Activated CD4-positive, alpha-beta T cell treated with anti-CD3 and anti-CD28 coated beads, Interleukin-2, amount 10 ng/mL, durations not matched to agents 24 days and 14 days (primary cell): ENCODE data around the gene FUCA1. TPM values are rescaled to one million over a fixed set of nuclear protein-coding genes. Genes with fewer than 3 reads are reported as not detected.
A peak's percentile ranks its signal among the peaks of the same experiment; 100 is the strongest.
"Not testable (repeated sequence)": the region's sequence is repeated elsewhere in the genome, so short reads cannot be mapped to it uniquely, and the experiment has no call there.

ENCODE experiments used
- DNase-seq: peaks from one replicate; pipeline ENCODE4 v3.0.0; 2022
- H3K27ac Mint-ChIP-seq: one replicate; pipeline ENCODE4 v1.8.0; 2022; ENCODE audit warnings: mild to moderate bottlenecking, mixed read lengths
- H3K27me3 Mint-ChIP-seq: one replicate; pipeline ENCODE4 v1.8.0; 2022; ENCODE audit warnings: mixed read lengths
- H3K36me3 Mint-ChIP-seq: one replicate; pipeline ENCODE4 v1.8.0; 2022; ENCODE audit warnings: low read depth, mild to moderate bottlenecking, mixed read lengths
- H3K4me1 Mint-ChIP-seq: one replicate; pipeline ENCODE4 v1.8.0; 2021; ENCODE audit warnings: mixed read lengths
- H3K4me3 Mint-ChIP-seq: one replicate; pipeline ENCODE4 v1.8.0; 2022; ENCODE audit warnings: mild to moderate bottlenecking, moderate library complexity, mixed read lengths
- H3K9me3 Mint-ChIP-seq: one replicate; pipeline ENCODE4 v1.8.0; 2021; ENCODE audit warnings: mixed read lengths
- intact Hi-C: fragments of 100-400 bp; cut with micrococcal nuclease; formaldehyde crosslinking; loops from one replicate; pipeline ENCODE4 v1.15.1; 2023
- total RNA-seq: library from RNA; stranded (reverse); gene quantifications from 2 replicates; pipeline ENCODE4 v1.2.3, GENCODE V29; 2022

Gene FUCA1
- total RNA-seq, 1 donor from 2014 or later: 3.5 TPM

DNA sequence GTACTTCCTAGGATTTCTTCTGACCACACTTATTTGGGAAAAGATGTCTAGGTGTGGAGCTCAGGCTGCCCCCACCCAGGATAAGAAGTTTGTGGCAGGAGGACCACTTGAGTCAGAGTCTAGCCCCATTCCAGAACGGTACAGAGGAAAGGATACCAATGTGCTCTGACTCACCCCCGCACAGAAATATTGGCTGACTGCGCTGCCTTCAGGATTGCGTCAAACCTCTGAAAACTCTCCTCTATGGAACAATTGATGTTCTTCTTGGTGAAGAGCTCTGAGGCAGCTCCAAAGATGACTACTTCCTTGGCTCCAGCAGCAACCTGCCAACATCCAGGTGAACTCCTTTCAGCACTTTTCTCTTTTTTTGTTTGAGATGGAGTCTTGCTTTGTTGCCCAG lies 54.1 kb downstream of the FUCA1 start:
- intact Hi-C loops: no loop called here
- H3K4me3 Mint-ChIP-seq: no peak overlapping the region
- no peaks in the 10 kb centered on the region for H3K27me3 Mint-ChIP-seq
- peaks cover 19% of the 10 kb centered on the region for H3K36me3 Mint-ChIP-seq
- peaks cover 6% of the 10 kb centered on the region for H3K4me1 Mint-ChIP-seq
- H3K9me3 Mint-ChIP-seq: no peaks in the 10 kb centered on the region
- no peak overlapping the region for H3K27ac Mint-ChIP-seq
- DNase-seq: no peak

DNA sequence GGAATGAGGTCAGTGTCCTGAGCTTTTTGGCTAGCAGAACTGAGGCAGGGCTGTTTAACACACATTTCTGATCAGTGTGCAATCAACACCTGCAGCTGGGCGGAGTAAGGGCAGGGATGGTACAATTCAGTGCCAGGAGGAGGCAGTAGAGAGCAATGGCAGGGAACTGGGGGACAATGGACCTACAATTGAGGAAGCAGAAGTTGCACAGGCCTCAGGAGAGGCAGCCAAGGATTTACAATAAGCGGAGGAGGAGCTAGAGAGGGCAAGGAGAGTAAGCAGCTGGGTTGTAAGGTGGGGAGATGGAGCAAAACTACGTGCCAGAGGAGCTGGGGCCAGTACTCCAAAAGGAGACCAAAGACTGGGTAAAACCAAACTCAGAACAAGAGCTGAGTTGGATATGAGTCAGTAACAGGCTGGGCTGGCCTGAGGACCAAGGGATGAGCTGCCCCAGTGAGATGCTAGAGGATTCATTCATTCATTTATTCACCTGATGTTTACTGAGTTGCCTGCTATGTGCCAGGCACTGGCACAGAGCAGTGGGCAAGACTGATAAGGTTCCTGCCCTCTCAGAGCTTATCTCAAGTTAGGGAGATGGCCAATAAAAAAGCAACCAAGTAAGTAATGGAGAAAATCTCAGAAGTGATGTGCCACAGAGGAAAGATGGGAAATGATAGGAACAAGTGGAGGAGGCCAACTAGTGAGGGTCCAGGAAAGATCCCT lies 57.1 kb downstream of the FUCA1 start:
- intact Hi-C loops: loop anchor here (2.0 kb wide), 1 partner anchor 106 kb away; no protein-coding TSS in a partner anchor
- H3K36me3 Mint-ChIP-seq: peaks cover 10% of the 10 kb centered on the region
- peaks cover 8% of the 10 kb centered on the region for H3K4me1 Mint-ChIP-seq
- no peak overlapping the region for H3K4me3 Mint-ChIP-seq
- no peaks in the 10 kb centered on the region for H3K9me3 Mint-ChIP-seq
- no peaks in the 10 kb centered on the region for H3K27me3 Mint-ChIP-seq
- no peak overlapping the region for H3K27ac Mint-ChIP-seq
- peak; percentile 88 for DNase-seq

DNA sequence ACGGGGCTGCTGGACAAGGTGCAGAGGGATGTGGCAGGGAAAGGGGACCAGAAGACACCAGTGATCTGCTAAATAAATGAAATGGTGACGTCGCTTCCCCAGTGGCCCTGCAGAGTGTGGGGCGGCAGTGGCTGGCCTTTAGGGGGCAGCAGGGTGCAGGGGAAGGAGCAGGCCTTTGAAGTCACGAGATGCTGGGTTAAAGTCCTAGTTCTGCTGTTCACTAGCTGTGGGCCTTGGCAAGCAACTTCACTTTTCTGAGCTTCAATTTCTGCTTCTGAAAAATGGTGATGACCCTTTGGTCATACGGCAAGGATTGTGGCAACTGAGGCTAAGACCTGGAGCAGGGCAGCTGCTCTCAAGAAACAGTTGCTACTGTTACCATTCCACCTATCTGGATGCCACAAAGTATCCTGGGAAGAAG lies 58.3 kb downstream of the FUCA1 start:
- intact Hi-C loops: loop anchor here (1.0 to 2.0 kb wide), 2 partner anchors 59 to 107 kb away; partner anchors contain the start of gene FUCA1
- H3K4me1 Mint-ChIP-seq: peaks cover 13% of the 10 kb centered on the region
- no peak overlapping the region for H3K27ac Mint-ChIP-seq

GRCh38 chr1:23807453-23807852 lies 60.6 kb downstream of the FUCA1 start:
- no peaks in the 10 kb centered on the region for H3K27me3 Mint-ChIP-seq
- intact Hi-C loops: no loop called here
- H3K4me1 Mint-ChIP-seq: peaks cover 13% of the 10 kb centered on the region
- no peak overlapping the region for H3K4me3 Mint-ChIP-seq
- H3K27ac Mint-ChIP-seq: no peak overlapping the region
- no peak for DNase-seq
- no peaks in the 10 kb centered on the region for H3K9me3 Mint-ChIP-seq
- H3K36me3 Mint-ChIP-seq: peaks cover 23% of the 10 kb centered on the region

More for the DNA sequence above, 58.3 kb downstream of the FUCA1 start:
- peak; percentile 94 for DNase-seq
- no peak overlapping the region for H3K4me3 Mint-ChIP-seq
- H3K27me3 Mint-ChIP-seq: no peaks in the 10 kb centered on the region
- peaks cover 16% of the 10 kb centered on the region for H3K36me3 Mint-ChIP-seq
- H3K9me3 Mint-ChIP-seq: no peaks in the 10 kb centered on the region

DNA sequence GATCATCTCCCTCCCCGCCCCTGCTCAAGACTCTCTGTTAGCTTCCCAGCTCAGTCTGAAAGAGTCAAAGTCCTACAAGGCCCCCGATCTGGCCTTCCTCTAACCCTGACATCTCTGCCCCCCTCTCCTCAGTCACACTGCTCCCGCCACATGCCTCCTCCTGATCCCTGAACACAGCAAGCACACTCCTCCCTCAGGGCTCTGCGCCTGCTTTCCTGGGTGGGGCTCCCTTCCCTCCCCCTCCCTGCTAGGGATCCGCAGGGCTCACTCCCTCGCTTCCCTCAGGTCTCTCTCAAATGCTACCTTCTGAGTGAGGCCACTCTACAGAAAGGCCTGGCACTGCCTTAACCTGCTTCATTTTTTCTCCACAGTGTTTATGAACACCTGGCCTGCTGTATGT lies 61.8 kb downstream of the FUCA1 start:
- intact Hi-C loops: no loop called here
- Mint-ChIP-seq H3K4me1 (peaks cover 15% of the 10 kb centered on the region), H3K36me3 (peaks cover 20% of the 10 kb centered on the region)

GRCh38 chr1:23805025-23805424 lies 63.1 kb downstream of the FUCA1 start:
- intact Hi-C loops: no loop called here
- no peak overlapping the region for H3K4me3 Mint-ChIP-seq
- no peak for DNase-seq
- no peaks in the 10 kb centered on the region for H3K27me3 Mint-ChIP-seq
- peaks cover 18% of the 10 kb centered on the region for H3K36me3 Mint-ChIP-seq
- H3K9me3 Mint-ChIP-seq: no peaks in the 10 kb centered on the region
- H3K4me1 Mint-ChIP-seq: peaks cover 14% of the 10 kb centered on the region
- no peak overlapping the region for H3K27ac Mint-ChIP-seq

More for the DNA sequence above, 61.8 kb downstream of the FUCA1 start:
- DNase-seq: no peak
- no peak overlapping the region for H3K4me3 Mint-ChIP-seq
- H3K9me3 Mint-ChIP-seq: no peaks in the 10 kb centered on the region
- no peaks in the 10 kb centered on the region for H3K27me3 Mint-ChIP-seq
- no peak overlapping the region for H3K27ac Mint-ChIP-seq

DNA sequence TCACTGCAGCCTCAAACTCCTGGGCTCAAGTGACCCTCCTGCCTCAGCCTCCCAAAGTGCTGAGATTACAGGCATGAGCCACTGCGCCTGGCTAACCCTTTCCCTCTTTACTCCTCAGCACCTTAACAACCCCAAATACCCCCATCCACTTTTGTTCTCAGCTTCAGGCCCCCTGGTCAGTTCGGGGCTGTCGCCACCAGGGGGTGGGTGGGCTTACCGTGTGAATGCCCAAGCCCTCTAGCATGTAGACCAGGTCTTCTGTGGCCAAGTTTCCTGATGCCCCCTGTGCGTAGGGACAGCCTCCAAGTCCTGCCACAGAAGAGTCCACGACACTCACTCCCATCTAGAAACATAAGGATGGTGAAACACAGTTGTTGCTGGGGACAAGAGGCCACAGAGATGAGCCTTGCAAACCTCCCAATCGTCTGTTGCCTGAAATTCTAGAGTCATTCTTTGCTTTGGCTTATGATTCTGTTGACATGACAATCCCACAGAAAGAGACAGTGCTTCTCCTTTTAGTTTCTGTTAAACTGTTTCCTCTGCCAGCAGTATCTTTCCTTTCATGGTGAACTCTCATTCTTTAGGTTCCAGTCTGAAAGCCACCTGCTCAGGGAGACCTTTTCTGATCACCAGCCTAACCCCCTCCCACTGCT lies 63.8 kb downstream of the FUCA1 start:
- Mint-ChIP-seq H3K4me1 (peaks cover 14% of the 10 kb centered on the region), H3K4me3 (no peak overlapping the region), H3K9me3 (no peaks in the 10 kb centered on the region), H3K27me3 (no peaks in the 10 kb centered on the region), H3K27ac (peak overlapping the region; percentile 36), H3K36me3 (peaks cover 18% of the 10 kb centered on the region)
- intact Hi-C loops: no loop called here
- no peak for DNase-seq

DNA sequence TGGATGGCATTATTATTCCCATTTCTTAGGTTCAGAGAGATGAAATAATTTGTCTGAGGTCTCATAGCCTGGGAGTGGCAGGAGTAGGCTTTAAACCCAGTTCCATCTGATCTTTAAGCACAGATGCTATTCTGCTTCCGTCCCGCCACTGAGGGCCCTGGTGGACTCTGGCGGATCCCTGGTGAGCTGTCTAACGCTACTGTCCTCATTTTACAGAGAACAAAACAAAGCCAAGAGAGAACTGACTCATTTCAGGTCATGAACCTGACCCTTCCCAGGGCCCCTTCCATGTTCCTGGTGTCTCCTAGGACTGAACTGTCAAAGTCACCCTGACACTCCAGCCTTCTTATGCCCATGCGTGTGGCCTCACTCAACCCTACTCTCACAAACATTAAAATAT lies 64.4 kb downstream of the FUCA1 start:
- no peak overlapping the region for H3K4me3 Mint-ChIP-seq
- H3K36me3 Mint-ChIP-seq: peaks cover 20% of the 10 kb centered on the region
- intact Hi-C loops: no loop called here

DNA sequence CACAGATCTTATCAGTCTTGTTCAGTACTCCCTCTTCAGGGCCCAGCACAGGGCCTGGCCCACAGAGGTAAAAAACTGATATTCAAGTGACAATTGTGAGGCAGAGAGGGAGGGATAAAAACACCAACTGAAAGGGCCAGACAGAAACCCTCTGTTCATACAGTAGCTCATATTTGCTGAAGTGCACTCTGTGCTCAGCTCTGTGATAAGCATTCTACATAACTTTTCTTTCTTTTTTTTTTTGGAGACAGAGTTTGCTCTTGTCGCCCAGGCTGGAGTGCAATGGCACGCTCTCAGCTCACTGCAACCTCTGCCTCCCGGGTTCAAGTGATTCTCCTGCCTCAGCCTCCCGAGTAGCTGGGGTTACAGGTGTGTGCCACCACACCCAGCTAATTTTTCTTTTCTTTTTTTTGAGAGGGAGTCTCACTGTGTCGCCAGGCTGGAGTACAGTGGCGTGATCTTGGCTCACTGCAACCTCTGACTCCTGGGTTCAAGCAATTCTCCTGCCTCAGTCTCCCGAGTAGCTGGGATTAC lies 65.2 kb downstream of the FUCA1 start:
- H3K27ac Mint-ChIP-seq: not testable (repeated sequence)

More for the DNA sequence above, 64.4 kb downstream of the FUCA1 start:
- Mint-ChIP-seq H3K27ac (no peak overlapping the region), H3K9me3 (no peaks in the 10 kb centered on the region), H3K4me1 (peaks cover 18% of the 10 kb centered on the region), H3K27me3 (no peaks in the 10 kb centered on the region)
- DNase-seq: no peak

GRCh38 chr1:23801876-23802275 lies 66.2 kb downstream of the FUCA1 start:
- no peaks in the 10 kb centered on the region for H3K27me3 Mint-ChIP-seq
- H3K36me3 Mint-ChIP-seq: peaks cover 30% of the 10 kb centered on the region
- DNase-seq: no peak
- H3K27ac Mint-ChIP-seq: peak overlapping the region; percentile 29
- peaks cover 19% of the 10 kb centered on the region for H3K4me1 Mint-ChIP-seq
- intact Hi-C loops: no loop called here
- H3K9me3 Mint-ChIP-seq: no peaks in the 10 kb centered on the region
- H3K4me3 Mint-ChIP-seq: peak overlapping the region; percentile 54

More for the DNA sequence above, 65.2 kb downstream of the FUCA1 start:
- H3K27me3 Mint-ChIP-seq, DNase-seq, H3K9me3 Mint-ChIP-seq, intact Hi-C loops, H3K4me3 Mint-ChIP-seq: not testable (repeated sequence)
- peaks cover 24% of the 10 kb centered on the region for H3K36me3 Mint-ChIP-seq
- H3K4me1 Mint-ChIP-seq: peaks cover 21% of the 10 kb centered on the region

- no peak for DNase-seq
- peaks cover 19% of the 10 kb centered on the region for H3K4me1 Mint-ChIP-seq
- H3K27me3 Mint-ChIP-seq: no peaks in the 10 kb centered on the region
- H3K27ac Mint-ChIP-seq: peak overlapping the region; percentile 70
- intact Hi-C loops: no loop called here
- no peaks in the 10 kb centered on the region for H3K9me3 Mint-ChIP-seq
- H3K4me3 Mint-ChIP-seq: peak overlapping the region; percentile 92
- peaks cover 34% of the 10 kb centered on the region for H3K36me3 Mint-ChIP-seq
These were observed 66.7 kb downstream of the FUCA1 start for GRCh38 chr1:23801338-23801748.

DNA sequence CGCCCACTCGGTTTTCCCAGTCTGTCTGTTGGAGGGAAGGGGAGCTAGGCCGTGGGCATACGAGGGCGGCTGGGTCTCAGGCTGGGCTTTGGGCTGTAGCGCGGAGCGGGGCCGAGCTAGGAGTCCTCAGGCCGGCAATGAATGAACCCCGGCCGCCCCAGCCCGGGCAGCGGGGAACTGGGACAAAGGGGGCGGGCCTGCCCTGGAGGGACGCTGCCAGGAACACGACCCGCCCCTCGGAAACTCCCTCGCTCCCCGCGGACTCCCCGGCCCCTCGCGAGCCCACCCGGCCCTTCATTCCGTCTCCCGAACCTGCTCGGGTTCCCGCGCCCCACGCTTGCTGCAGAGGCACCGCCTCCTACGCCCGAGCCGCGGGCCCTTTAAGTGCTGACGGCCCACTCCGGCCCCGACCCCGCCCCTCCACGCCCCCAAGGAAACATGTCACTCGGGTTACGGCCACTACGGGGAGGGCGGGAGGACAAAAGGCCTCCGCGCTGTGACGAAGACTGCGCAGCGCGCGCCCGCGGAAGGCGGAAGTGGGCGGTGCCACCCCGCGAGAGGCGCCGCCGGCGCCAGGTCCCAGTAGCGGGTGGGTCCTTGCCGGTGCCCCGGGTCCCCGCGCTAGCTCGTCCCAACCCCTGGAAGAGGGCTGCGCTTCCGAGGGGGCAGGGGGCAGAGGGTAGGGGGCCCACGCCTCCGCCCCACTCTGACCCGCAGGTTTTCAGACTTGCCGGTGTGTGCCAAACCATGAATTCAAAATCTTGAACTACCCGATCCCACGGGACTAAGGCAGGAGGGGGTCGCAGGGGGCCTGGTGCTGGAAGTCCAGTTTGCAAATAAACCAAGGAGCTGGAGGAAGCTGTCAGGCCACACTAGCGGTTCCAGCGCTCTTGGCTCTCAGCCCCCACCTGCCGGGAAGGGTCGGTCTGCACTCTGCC lies 67.4 kb downstream of the FUCA1 start, which contains the start of gene GALE:
Gene GALE, minus strand, starts transcription at position 355 of the 938 bp plus-strand sequence. CDS start 1,747 bp downstream, outside the sequence.
- intact Hi-C loops: loop anchor here (1.0 kb wide), 2 partner anchors 9 to 22 kb away; partner anchors contain the start of genes LYPLA2 and PITHD1
- Mint-ChIP-seq H3K27ac (peak within 1 kb of the TSS; percentile 75), H3K4me3 (peak within 1 kb of the TSS; percentile 92), H3K4me1 (peaks cover 19% of the 10 kb centered on the region), H3K27me3 (no peaks in the 10 kb centered on the region), H3K9me3 (no peaks in the 10 kb centered on the region), H3K36me3 (peaks cover 34% of the 10 kb centered on the region)
- peak; percentile 98 for DNase-seq
